HG03039 (cell line): Measurements from ENCODE around the gene MCM6.
A peak's percentile ranks its signal among the peaks of the same experiment; 100 is the strongest.
"Not testable (repeated sequence)": the region's sequence is repeated elsewhere in the genome, so short reads cannot be mapped to it uniquely, and the experiment has no call there.

Experiments
- ATAC-seq: cut with Tn5 transposase; IDR thresholded peaks from one replicate; pipeline ENCODE4 v1.9.1; 2021; ENCODE audit warnings: mild to moderate bottlenecking, moderate library complexity; ENCODE audit not compliant: unreplicated experiment

Gene MCM6

GRCh38 chr2:135825131-135825530, 51.1 kb downstream of the MCM6 start:
- no peak for ATAC-seq

- no peak for ATAC-seq
Observed at GRCh38 chr2:135822855-135823254, 53.4 kb downstream of the MCM6 start.

GRCh38 chr2:135821190-135821589, 55.1 kb downstream of the MCM6 start:
- no peak for ATAC-seq

- peak; percentile 89 for ATAC-seq
Observed at GRCh38 chr2:135820003-135820618, 56.1 kb downstream of the MCM6 start.

GRCh38 chr2:135818937-135819610, 57.2 kb downstream of the MCM6 start:
- no peak for ATAC-seq

GRCh38 chr2:135817951-135818350, 58.3 kb downstream of the MCM6 start:
- ATAC-seq = no peak

- ATAC-seq = no peak
Observed at GRCh38 chr2:135817466-135817865, 58.8 kb downstream of the MCM6 start.

- no peak for ATAC-seq
Observed at GRCh38 chr2:135815269-135815668, 61.0 kb downstream of the MCM6 start.

- ATAC-seq = no peak
Observed at GRCh38 chr2:135812907-135813511, 63.2 kb downstream of the MCM6 start.

GRCh38 chr2:135807874-135808273, 68.4 kb downstream of the MCM6 start:
- not testable (repeated sequence) for ATAC-seq

- ATAC-seq = no peak
Observed at GRCh38 chr2:135803278-135803677, 73.0 kb downstream of the MCM6 start.

GRCh38 chr2:135802350-135802749, 73.9 kb downstream of the MCM6 start:
- no peak for ATAC-seq

- no peak for ATAC-seq
Observed at GRCh38 chr2:135800513-135801460, 75.5 kb downstream of the MCM6 start.

- ATAC-seq = no peak
Observed at GRCh38 chr2:135799738-135800137, 76.5 kb downstream of the MCM6 start.

- ATAC-seq = no peak
Observed at GRCh38 chr2:135798762-135799161, 77.5 kb downstream of the MCM6 start.

GRCh38 chr2:135798275-135798705, 78.0 kb downstream of the MCM6 start:
- ATAC-seq = no peak

GRCh38 chr2:135797497-135798274, 78.6 kb downstream of the MCM6 start:
- peak; percentile 48 for ATAC-seq

- no peak for ATAC-seq
Observed at GRCh38 chr2:135796606-135797005, 79.6 kb downstream of the MCM6 start.

GRCh38 chr2:135795641-135796040, 80.6 kb downstream of the MCM6 start:
- not testable (repeated sequence) for ATAC-seq

- ATAC-seq = no peak
Observed at GRCh38 chr2:135792401-135793150, 83.7 kb downstream of the MCM6 start.
